ENCODE results near the gene UTF1. TPM values are rescaled to one million over a fixed set of nuclear protein-coding genes. Genes with fewer than 3 reads are reported as not detected.

UTF1 gene
- polyA plus RNA-seq, 3 donors = not detected

DNA sequence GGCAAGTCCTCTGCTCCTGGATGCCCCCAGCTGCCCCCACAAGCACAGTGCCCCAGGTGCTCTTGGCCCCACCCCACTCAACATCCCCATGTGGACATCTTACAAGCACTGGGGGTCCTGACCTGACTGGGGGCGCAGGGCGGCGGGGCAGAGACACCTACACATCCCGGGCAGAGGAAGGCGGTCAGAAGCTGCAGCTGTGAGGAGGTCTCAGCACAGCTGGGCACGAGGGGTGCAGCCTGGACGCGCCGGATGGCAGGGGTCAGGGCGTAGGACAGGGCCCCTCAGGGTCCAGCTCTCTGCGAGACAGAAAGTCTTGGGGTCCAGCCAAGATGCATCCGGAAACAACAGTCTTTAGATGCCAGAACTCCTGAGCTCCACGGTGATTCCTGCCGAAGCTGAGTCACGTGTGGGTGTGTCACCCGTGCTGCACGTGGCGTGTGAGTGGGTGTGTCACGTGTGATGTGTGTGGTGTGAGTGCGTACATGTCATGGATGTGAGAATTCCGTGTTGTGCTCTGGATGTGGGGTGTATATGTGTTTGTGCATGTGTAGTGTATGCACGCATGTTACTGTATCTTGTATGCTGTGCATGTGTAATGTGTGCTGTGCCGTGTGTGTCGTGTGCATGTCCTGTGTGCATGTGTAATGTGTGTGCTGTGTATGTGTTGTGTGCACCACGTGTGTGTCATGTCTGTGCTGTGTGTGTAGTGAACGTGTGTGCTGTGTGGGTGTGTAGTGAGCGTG, 12.8 kb downstream of the UTF1 start:
- DNase-seq (ENCODE audit: low read depth in 3 of 3, low spot score in 2 of 3) = no peak

DNA sequence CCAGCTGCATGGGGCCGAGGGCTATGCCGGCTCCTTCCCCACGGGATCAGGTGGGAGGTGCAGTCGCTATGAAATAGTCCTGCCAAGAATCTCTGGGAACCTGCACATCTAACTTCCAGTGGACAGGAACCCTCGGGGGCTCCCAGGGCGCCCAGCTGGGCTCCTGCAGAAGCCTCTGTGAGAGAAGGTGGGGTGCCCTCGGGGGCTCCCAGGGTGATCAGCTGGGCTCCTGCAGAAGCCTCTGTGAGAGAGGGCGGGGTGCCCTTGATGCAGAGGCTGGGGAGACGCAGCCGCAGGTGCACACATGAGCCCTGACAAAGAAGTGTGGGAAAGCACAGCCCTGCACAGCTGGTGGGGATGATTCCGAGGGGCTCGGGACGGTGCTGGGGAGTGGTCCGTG, 13.6 kb downstream of the UTF1 start:
- no peak for DNase-seq (ENCODE audit: low read depth in 3 of 3, low spot score in 2 of 3)

DNA sequence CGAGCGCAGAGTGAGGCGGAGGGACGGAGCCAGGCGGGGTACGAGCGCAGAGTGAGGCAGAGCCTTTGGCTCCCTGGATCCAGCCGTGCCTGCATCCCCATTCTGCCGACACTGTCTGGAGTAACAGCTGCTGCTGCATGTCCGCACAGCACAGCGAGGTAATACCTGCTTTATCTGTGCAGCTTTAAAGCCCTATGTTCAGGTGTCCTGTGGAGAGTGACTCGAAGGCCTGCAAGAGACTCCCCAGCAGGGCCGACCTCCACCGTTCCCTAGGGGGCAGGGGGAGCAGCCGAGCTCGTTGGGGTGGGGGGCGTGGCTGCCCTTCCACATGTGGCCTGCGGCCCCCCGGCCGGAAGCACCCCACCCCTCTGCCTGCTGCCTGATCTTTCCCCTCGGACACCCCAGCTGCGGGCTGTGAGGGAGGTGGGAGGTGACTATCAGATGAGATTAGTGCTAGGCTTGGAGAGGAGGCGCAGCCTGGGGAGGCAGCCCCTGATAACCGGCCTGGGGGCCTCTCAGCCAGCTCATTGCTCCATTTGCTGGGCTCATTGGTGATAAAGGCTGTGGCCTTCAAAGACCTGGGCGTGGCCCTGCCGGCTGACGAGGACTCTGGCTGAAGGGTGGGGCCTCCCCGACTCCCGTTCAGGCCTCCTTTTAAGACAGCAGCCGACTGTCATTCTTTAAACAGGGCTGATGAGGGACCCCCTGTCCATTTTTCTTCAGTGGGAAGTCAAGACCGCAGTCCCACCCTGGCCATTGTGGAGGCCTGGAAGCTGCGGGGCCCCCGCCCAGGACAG, 15.6 kb downstream of the UTF1 start:
- no peak for DNase-seq (ENCODE audit: low read depth in 3 of 3, low spot score in 2 of 3)

DNA sequence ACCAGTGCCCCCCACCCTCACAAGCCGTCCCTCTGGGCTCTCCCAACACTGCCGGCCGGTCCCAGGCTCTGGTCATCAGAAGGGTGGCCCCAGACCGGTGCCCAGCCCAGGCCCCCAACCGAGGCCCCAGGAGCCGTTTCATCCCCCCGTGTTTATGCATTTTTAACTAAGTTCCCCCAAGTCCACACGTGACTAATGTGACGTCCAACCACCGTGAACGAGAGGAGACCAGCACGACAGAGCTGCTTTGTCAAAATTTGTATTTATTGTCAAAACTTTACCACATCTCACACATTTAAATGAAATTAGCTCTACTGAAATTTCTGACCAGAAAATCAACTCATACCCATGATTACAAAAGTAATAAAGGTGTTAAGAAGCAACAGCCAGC, 16.2 kb downstream of the UTF1 start:
- no peak for DNase-seq (ENCODE audit: low read depth in 3 of 3, low spot score in 2 of 3)

DNA sequence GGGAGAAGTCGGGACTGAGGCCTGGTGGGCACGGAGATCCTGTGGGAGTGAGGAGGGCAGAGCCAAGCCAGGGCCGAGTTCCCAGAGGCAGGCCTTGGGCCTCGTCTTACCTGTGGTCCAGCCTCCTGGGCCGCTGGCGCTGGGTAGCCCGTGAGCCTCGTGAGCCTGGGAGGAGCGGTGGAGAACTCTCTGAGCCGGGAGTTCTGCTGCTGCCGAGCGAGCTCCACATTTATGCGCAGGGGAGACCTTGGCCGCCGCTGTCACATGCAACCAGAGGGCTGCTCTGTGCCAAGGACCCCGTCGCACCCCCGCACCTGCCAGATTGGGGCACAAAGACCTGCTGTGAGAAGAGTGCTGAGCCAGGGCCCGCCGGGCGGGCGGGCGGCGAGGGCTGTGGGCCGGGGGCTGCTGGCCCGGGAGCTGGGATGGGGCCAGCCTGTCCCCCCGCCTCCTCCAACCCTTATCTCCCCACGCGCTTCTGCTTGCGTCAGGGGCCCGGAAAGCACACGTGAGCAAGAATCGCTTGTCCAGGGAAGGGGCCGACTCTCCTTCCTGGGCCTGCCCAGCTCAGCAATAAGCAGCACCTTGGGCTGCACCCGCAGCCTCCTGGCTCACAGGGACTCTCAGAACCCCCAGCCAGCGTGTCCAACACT, 17.8 kb downstream of the UTF1 start:
- no peak for DNase-seq (ENCODE audit: low read depth in 3 of 3, low spot score in 2 of 3)

DNA sequence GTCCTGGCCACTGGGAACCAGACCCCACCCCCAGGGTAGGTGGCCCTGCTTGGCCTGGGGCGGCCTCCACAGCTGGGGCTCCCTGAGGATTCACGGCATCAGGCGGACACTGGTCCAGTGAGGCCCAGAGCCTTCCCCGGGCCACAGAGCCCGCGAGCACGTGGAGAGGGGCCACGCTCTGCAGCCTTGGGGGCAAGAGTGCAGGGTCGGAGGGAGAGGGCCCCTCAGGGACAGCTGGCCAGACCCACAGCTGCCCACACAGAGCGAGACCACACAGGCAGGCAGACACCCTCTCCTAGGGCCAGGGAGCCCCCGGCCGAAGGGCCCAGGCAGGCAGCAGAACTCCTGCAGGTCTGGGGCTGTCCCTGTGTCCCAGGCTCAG, 18.3 kb downstream of the UTF1 start:
- no peak for DNase-seq (ENCODE audit: low read depth in 3 of 3, low spot score in 2 of 3)

DNA sequence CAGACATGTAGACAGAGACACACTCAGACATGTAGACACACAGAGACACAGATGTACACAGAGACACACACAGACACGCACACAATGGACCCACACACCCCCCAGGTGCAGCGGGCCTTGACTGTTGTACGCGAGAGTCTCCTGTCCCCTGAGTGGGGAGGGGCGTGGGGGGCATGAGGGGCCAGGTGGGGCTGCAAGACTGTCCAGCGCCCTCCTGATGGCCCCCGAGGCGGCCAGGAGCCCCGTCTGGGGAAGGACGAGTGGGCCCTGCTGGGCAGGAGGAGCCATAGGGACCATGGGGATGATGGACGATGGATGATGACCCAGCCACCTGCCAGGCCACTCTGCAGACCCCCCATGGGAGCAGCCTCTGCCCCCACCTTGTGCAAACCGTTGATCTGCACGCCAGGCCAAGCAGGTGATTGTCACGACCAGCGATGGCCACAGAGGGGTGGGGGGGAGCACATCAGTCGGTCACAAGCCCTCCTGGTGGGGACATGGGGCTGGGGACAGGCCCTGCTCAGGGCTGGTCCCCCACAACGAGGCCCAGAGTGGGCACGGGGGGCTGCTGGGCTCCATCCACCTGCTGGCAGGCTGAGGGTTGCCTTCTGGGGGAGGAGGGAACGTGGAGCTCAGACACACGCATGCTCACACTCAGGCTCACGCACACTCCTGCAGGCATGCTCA, 19.2 kb downstream of the UTF1 start:
- DNase-seq (ENCODE audit: low read depth in 3 of 3, low spot score in 2 of 3) = no peak

DNA sequence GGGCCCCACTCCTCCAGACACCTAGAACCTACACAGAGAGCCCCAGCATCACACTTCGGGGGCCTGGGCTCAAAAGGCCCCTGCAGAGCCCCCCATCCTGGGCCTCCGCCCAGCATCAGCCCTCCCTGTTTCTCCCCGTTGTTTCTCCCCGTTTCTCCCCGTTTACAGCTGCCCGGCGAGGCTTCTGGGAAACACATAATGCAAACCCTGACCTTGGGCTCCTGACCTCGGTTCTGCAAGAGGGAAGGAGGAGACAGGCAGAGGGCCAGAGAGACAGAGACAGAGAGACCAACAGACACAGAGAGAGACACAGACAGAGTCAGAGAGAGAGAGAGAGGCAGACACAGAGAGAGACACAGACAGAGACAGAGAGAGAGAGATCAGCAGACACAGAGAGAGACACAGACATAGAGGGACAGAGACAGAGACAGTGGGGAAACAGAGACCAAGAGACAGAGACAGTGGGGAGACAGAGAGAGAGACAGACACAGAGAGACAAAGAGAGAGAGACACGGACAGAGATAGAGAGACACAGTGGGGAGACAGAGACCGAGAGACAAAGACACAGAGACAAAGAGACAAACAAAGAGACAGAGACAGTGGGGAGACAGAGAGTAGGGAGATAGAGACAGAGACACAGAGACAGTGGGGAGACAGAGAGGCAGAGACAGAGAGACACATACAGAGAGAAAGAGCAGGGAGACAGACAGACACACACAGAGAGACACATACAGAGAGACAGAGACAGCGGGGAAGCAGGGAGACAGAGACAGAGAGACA, 20.1 kb downstream of the UTF1 start:
- no peak for DNase-seq (ENCODE audit: low read depth in 3 of 3, low spot score in 2 of 3)

DNA sequence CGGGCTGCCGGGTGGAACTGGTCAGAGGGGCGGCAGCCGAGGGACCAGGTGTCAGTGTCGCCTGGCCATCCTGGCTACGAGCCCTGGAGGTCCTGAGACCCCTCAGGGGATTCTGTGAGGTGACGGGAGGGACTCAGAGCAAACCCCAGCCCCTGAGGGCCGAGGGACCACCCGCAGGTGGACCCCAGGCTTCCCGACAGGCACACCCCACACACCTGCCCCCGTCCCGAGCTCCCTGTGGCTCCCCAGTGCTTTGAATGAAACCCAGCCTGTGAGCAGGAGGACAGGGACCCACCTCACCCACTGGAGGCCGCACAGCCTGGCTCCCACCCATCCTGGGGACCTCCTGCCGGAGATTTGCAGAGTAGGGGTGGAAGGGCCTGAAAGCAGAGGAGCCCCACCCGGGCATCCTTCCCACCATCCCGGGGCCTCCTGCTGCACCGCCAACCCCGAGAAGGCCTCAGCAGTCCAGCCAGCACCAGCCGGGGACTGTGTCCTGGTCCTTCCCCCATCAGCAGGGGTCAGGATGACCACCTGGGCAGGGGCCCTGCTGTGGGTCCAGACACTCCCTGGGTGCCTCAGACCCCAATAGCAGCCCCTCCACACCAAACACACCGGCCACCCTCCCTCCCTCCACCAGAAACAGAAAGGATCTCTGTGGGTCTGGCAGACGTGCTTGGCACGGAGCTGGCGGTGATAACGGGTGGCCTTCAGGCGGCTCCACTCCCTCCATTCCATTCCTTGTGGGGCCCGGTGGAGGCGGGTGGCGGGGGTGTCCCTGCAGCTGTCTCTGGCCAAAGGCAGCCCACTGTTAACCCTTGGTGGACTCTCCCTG, 21.6 kb downstream of the UTF1 start:
- no peak for DNase-seq (ENCODE audit: low read depth in 3 of 3, low spot score in 2 of 3)

DNA sequence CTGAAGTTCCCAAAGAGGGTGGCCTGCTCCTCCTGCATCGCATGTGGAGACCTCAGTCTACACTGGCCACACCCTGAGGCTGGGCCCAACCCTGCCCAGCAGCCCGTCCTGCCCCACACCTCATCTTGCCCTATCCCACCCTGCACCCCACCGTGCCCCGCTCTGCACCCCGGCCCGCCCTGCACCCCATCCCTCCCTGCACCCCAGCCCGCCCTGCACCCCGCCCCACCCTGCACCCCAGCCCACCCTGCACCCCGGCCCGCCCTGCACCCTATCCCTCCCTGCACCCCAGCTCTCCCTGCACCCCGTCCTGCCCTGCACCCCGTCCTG, 22.2 kb downstream of the UTF1 start:
- no peak for DNase-seq (ENCODE audit: low read depth in 3 of 3, low spot score in 2 of 3)

DNA sequence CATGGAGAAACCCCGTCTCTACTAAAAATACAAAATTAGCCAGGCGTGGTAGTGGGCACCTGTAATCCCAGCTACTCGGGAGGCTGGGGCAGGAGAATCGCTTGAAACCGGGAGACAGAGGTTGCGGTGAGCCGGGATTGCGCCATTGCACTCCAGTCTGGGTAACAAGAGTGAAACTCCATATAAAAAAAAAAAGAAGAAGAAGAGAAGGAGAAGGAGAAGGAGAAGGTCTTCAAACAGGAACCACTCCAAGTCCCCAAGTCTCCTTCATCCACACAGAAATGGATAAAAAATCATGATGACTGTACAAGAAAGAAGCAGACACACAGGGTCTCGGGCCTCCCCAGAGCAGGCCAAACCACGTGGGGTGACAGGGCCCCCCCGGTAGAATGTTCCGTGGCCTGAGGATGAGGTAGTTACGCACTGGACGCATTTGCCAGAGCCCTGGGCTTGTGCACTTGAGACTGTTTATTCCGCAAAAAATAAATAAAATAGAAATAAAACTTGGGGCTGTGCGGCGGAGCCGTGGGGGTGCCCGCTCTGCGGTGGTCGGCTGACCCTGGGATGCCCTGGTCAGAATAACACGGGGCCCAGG, 23.4 kb downstream of the UTF1 start:
- no peak for DNase-seq (ENCODE audit: low read depth in 3 of 3, low spot score in 2 of 3)

DNA sequence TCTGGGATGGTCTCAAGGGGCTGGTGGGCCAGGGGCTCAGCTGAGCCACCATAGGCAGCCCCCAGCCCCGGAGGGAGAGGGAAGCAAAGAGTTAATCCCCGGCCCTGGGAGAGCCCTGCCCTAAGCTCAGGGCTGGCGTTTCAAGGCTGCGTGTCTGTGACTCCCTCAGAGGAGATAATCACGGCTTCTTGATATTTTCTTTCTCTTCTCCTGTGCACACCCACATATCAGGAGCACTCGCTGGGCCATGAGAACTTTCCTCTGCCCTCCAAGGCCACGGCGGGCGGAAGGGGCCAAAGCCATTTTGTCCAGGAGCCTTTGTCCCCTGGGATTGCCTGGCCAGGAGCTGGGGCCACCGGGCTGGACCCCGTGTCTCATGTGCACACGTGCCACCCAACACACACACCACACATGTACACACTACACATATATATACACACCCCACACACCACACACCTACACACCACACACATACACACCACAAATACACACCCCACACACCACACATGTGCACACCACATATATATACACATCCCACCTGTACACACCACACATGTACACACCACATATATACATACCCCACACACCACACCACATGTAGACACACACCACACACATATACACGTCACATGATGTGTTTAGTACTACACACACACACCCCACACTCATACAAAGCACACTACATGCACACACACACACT, 24.6 kb downstream of the UTF1 start:
- DNase-seq (ENCODE audit: low read depth in 3 of 3, low spot score in 2 of 3) = no peak

DNA sequence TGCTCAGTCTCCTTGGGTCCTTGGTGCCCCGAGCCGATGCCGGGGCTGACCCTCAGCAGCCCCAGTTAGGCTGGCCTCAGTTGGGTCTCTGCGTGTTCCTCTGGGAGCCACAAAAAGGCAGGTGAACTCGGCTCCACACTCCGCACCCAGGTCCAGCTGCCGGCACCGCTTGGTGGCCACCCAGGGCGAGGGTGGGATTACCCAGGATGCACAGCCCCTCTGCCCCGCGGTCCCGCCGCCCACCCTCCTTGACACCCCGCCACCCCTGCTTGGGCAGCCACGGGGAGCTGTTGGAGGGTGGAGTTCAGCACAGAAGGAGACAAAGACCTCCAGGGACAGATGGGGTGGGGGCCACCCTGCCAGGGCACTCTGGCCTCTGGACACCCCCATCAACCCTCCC, 25.3 kb downstream of the UTF1 start:
- no peak for DNase-seq (ENCODE audit: low read depth in 3 of 3, low spot score in 2 of 3)

DNA sequence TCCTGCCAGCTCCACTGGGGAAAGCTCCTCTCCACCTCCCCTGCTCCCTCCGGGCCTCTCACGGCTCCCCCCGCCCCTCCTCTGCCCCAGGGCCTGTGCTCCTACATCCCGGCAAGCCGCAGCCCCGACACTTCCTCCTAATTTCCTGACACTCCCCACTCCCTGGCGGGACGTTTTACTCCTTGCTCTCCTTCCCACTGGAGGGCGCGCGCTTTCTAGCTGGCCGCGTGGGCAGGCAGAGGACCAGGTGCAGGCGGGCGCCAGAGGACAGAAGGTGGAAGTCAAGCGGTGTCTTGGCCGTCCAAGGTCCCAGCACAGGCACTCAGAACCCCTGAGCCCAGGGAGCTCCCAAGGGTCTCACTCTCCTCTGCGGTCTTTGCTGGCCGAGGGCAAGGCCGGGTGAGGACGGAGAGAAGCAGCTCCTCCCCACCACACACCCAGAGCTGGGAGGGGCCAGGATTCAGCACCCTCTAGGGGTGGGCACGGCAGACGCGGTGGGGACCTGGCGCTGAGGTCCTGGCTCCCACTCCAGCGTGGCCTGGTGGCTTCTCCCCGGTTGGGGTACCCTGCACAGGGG, 27.6 kb downstream of the UTF1 start:
- DNase-seq (ENCODE audit: low read depth in 3 of 3, low spot score in 2 of 3) = no peak

DNA sequence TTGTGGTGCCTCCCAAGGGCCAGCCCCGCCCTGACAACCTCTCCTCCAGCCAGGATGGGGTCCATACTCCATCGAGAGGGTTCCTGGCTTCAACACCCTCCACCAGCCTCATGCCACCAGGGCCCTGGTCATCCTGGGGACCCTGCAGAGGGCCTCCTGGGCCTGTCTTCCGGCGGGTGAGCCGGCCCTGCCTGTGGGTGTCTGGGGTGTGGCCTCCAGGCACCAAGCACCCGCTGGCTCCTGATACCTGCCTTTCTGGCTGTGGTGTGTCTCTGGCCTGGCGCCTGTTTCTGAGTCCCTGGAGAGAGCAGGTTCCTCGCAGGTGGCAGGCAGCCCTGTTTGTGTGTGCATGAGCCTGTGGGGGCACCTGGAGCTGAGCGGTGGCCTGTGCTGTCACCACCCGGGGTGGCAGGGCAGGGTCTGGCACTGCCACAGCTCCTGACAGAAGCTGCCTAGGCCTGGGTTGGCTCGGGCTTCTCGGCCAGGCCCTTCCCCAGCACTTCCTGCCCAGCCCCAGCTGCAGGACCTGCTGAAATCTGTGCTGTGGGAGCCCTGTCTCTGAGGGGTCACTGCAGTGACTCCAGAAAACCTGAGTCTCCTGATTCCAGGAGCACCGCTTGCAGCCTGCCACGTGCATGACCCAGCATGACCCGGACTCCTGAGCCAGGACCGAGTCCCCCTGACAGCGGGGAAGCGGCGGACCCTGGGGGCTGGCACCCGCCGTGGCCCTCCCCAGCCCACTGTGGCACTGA, 28.2 kb downstream of the UTF1 start:
- DNase-seq (ENCODE audit: low read depth in 3 of 3, low spot score in 2 of 3) = no peak

DNA sequence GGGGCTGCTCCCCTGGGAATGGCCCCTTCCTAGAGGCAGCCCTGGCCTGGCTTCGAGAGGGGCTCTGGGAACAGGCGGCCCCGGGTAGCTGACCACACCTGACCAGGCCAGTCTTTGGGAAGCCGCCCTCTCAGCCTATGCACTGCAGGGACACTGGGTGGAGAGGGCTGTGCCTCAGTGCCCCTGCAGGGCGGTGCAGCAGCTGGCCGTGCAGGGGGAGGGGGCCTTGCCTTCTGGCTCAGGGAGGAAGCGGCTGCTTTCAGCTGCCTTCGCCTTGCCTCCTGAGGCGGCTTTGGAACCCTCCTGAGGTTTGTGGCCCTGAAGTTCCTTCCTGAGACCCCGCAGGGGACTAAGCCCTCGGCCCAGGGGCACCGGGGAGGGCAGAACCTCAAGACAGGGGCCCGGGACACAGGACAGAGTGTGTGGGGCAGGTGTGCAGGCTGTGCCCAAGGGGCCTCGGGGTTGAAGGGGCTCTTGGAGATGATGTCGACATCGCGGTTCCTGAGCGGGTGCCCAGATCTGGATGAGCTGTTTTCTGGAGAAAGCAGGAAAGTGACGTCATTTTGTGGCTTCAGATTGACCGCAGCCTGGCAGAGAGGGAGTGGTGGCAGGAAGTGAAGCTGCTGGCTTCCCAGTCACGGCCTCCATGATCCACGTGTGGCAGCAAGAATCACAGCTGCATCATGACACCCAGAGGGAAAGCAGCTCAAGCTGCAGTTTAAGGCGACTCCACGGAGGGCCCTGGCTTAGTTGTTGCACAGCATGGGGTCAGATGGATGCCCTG, 29.0 kb downstream of the UTF1 start:
- no peak for DNase-seq (ENCODE audit: low read depth in 3 of 3, low spot score in 2 of 3)

DNA sequence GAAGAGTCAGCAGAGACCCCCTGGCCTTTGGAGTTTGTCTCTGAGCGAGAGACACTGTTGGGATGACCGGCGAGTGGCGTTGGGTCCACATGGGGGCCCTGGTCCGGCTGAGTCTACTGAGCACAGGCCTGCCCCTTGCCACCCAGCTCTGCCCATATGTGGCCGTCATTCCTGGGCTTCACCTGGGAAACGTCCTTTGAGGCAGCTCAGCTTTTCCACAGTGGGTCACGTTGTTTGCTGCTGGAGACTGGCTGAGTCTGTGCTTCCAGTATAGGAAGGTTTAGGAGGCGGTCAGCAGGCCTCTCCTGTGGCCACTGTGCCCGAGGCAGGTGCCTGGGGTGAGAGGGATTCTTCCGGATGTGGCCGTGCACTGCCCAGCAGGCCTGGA, 29.6 kb downstream of the UTF1 start:
- DNase-seq (ENCODE audit: low read depth in 3 of 3, low spot score in 2 of 3) = no peak

All from right renal cortex interstitium (tissue), 3 donors.